Measurements from ENCODE around the gene SLC43A1.

SLC43A1 gene

DNA sequence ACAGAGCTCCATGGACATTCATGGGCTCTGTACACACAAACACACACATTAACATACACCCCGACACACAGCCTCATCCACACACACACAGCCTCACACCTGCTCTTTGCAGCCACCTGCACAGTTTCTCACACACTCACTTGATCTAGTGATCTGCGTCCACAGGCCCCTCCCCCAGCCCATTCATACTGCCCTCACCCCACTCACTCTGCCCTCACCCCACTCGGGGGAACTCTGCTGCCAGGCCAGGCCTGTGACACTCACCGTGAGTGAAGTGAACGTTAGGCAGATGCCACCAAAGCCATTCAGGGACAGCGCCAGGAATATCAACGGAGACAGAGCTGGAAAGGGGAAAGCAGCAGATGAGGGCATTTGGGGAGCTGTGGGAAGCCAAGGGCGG is 15.0 kb downstream of the SLC43A1 start:
- Histone ChIP-seq H3K27ac (ENCODE audit: low read depth, low read length) (no peak overlapping the region), H3K27me3 (ENCODE audit: control insufficient read depth in 1 of 2, insufficient read depth in 2 of 2, low read length in 2 of 2) (no peaks in the 10 kb centered on the region), H3K9me3 (ENCODE audit: control insufficient read depth in 1 of 2, low read length in 2 of 2) (no peaks in the 10 kb centered on the region), H3K4me1 (ENCODE audit: control insufficient read depth in 1 of 2, insufficient read depth in 2 of 2, low read length in 2 of 2) (peaks cover 41 to 45% of the 10 kb centered on the region in 2 donors), H3K9ac (ENCODE audit: low read depth in 1 of 2, low read length in 2 of 2) (peak overlapping the region in 1 of 2 donors; percentile 53), H3K4me3 (ENCODE audit: low read depth in 1 of 2, low read length in 2 of 2) (no peak overlapping the region), H3K36me3 (ENCODE audit: control insufficient read depth in 1 of 2, insufficient read depth in 2 of 2, low read length in 2 of 2) (peaks cover 4 to 13% of the 10 kb centered on the region in 2 donors)

DNA sequence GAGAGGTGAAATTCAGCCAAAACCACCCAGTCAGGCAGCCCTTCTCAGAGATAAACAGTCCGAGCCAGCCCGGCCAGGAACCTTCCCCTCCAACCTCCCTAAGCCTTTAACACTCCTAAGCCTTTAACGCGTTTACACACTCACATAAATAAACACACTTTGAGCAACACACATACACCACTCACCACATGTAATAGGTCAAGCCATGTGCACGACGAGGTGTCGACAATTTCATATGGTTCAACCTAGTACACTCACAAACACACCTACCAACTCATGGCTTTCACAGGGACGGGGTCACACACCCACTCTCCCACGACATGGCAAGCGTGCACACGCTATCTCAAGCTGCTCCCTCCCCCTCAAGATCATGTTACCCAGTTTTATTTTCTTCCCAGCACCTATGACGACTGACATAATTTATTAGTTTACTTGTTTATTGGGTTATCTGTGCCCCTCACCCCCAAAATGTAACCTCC is 15.5 kb downstream of the SLC43A1 start:
- Histone ChIP-seq H3K36me3 (ENCODE audit: control insufficient read depth in 1 of 2, insufficient read depth in 2 of 2, low read length in 2 of 2) (peaks cover 4 to 12% of the 10 kb centered on the region in 2 donors), H3K4me1 (ENCODE audit: control insufficient read depth in 1 of 2, insufficient read depth in 2 of 2, low read length in 2 of 2) (peaks cover 41 to 45% of the 10 kb centered on the region in 2 donors), H3K27me3 (ENCODE audit: control insufficient read depth in 1 of 2, insufficient read depth in 2 of 2, low read length in 2 of 2) (no peaks in the 10 kb centered on the region), H3K9me3 (ENCODE audit: control insufficient read depth in 1 of 2, low read length in 2 of 2) (no peaks in the 10 kb centered on the region), H3K4me3 (ENCODE audit: low read depth in 1 of 2, low read length in 2 of 2) (peak overlapping the region; percentile 42 to 58), H3K27ac (ENCODE audit: low read depth, low read length) (no peak overlapping the region), H3K9ac (ENCODE audit: low read depth in 1 of 2, low read length in 2 of 2) (peak overlapping the region; percentile 40 to 53)

DNA sequence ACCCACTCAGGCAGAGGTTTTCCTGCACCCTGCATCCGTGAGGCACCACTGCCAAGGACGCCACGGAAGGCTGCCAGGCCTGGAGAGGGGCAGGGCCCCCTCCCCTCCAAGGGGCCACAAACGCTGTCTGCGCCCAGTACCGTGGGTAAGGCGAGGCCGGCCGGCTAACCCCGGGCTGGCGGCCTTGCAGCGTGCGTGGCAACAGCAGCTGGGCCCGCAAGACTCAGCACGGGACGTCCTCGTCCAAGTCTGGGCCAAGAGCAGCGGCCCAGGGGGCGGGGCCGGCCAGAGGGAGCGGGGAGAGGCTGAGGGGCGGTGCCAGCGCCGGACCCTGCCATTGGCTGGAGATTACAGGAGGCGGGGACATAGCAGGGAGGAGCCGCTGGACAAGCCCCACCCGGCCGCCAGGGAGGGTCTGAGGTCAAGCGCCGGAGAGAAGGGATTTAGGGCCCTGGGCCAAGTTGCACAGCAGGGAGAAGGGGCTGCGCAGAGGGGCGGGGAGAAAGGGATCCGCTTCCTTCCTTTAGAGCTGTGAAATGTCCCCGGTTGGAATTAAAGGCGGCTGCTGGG is 16.0 kb downstream of the SLC43A1 start:
- H3K27ac ChIP-seq (ENCODE audit: low read depth, low read length) = peak overlapping the region; percentile 77
- H3K9ac ChIP-seq (ENCODE audit: low read depth in 1 of 2, low read length in 2 of 2) = peak overlapping the region; percentile 51 to 53
- no peaks in the 10 kb centered on the region for H3K27me3 ChIP-seq (ENCODE audit: control insufficient read depth in 1 of 2, insufficient read depth in 2 of 2, low read length in 2 of 2)
- H3K36me3 ChIP-seq (ENCODE audit: control insufficient read depth in 1 of 2, insufficient read depth in 2 of 2, low read length in 2 of 2) = peaks cover 4 to 10% of the 10 kb centered on the region in 2 donors
- peaks cover 41 to 45% of the 10 kb centered on the region in 2 donors for H3K4me1 ChIP-seq (ENCODE audit: control insufficient read depth in 1 of 2, insufficient read depth in 2 of 2, low read length in 2 of 2)
- H3K4me3 ChIP-seq (ENCODE audit: low read depth in 1 of 2, low read length in 2 of 2) = peak overlapping the region; percentile 54 to 58
- no peaks in the 10 kb centered on the region for H3K9me3 ChIP-seq (ENCODE audit: control insufficient read depth in 1 of 2, low read length in 2 of 2)

DNA sequence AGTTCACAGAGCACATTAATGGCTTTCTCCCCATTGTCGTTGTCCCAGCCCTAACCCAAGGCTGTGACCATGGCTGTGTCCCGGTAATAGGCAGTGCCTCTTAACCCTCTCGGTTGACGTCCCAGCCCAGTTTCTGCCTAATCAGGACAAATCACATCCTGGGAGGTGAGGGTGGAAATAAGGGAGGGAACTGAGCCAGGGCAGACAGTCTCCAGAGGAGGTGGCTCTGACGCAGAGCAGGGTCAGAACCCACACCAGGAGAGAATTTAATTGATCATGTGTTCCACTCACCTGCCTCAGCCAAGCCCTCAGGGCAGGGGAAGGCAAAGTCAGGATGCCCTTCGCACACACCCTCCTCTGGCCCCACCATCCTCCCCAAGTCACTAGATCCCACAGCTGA is 17.0 kb downstream of the SLC43A1 start:
- Histone ChIP-seq H3K36me3 (ENCODE audit: control insufficient read depth in 1 of 2, insufficient read depth in 2 of 2, low read length in 2 of 2) (peaks cover 4 to 10% of the 10 kb centered on the region in 2 donors), H3K27ac (ENCODE audit: low read depth, low read length) (peak overlapping the region; percentile 5), H3K4me3 (ENCODE audit: low read depth in 1 of 2, low read length in 2 of 2) (no peak overlapping the region), H3K27me3 (ENCODE audit: control insufficient read depth in 1 of 2, insufficient read depth in 2 of 2, low read length in 2 of 2) (no peaks in the 10 kb centered on the region), H3K4me1 (ENCODE audit: control insufficient read depth in 1 of 2, insufficient read depth in 2 of 2, low read length in 2 of 2) (peaks cover 41 to 45% of the 10 kb centered on the region in 2 donors), H3K9ac (ENCODE audit: low read depth in 1 of 2, low read length in 2 of 2) (peak overlapping the region; percentile 7 to 26), H3K9me3 (ENCODE audit: control insufficient read depth in 1 of 2, low read length in 2 of 2) (no peaks in the 10 kb centered on the region)

GRCh38 chr11:57497303-57498247 is 17.9 kb downstream of the SLC43A1 start:
- Histone ChIP-seq H3K4me3 (ENCODE audit: low read depth in 1 of 2, low read length in 2 of 2) (no peak overlapping the region), H3K27ac (ENCODE audit: low read depth, low read length) (peak overlapping the region; percentile 45), H3K4me1 (ENCODE audit: control insufficient read depth in 1 of 2, insufficient read depth in 2 of 2, low read length in 2 of 2) (peaks cover 41 to 45% of the 10 kb centered on the region in 2 donors), H3K9ac (ENCODE audit: low read depth in 1 of 2, low read length in 2 of 2) (peak overlapping the region in 1 of 2 donors; percentile 26), H3K9me3 (ENCODE audit: control insufficient read depth in 1 of 2, low read length in 2 of 2) (no peaks in the 10 kb centered on the region), H3K36me3 (ENCODE audit: control insufficient read depth in 1 of 2, insufficient read depth in 2 of 2, low read length in 2 of 2) (peaks cover 4 to 10% of the 10 kb centered on the region in 2 donors), H3K27me3 (ENCODE audit: control insufficient read depth in 1 of 2, insufficient read depth in 2 of 2, low read length in 2 of 2) (no peaks in the 10 kb centered on the region)

- no peak overlapping the region for H3K9ac ChIP-seq (ENCODE audit: low read depth in 1 of 2, low read length in 2 of 2)
- peaks cover 4 to 10% of the 10 kb centered on the region in 2 donors for H3K36me3 ChIP-seq (ENCODE audit: control insufficient read depth in 1 of 2, insufficient read depth in 2 of 2, low read length in 2 of 2)
- no peaks in the 10 kb centered on the region for H3K9me3 ChIP-seq (ENCODE audit: control insufficient read depth in 1 of 2, low read length in 2 of 2)
- peaks cover 36 to 37% of the 10 kb centered on the region in 2 donors for H3K4me1 ChIP-seq (ENCODE audit: control insufficient read depth in 1 of 2, insufficient read depth in 2 of 2, low read length in 2 of 2)
- no peak overlapping the region for H3K27ac ChIP-seq (ENCODE audit: low read depth, low read length)
- no peak overlapping the region for H3K4me3 ChIP-seq (ENCODE audit: low read depth in 1 of 2, low read length in 2 of 2)
- no peaks in the 10 kb centered on the region for H3K27me3 ChIP-seq (ENCODE audit: control insufficient read depth in 1 of 2, insufficient read depth in 2 of 2, low read length in 2 of 2)
Measured at GRCh38 chr11:57496109-57496820, 19.2 kb downstream of the SLC43A1 start.

GRCh38 chr11:57493507-57494503 is 21.7 kb downstream of the SLC43A1 start:
- no peak overlapping the region for H3K4me3 ChIP-seq (ENCODE audit: low read depth in 1 of 2, low read length in 2 of 2)
- peaks cover 24 to 26% of the 10 kb centered on the region in 2 donors for H3K4me1 ChIP-seq (ENCODE audit: control insufficient read depth in 1 of 2, insufficient read depth in 2 of 2, low read length in 2 of 2)
- H3K9ac ChIP-seq (ENCODE audit: low read depth in 1 of 2, low read length in 2 of 2) = no peak overlapping the region
- H3K36me3 ChIP-seq (ENCODE audit: control insufficient read depth in 1 of 2, insufficient read depth in 2 of 2, low read length in 2 of 2) = peaks cover 4 to 24% of the 10 kb centered on the region in 2 donors
- no peak overlapping the region for H3K27ac ChIP-seq (ENCODE audit: low read depth, low read length)
- no peaks in the 10 kb centered on the region for H3K9me3 ChIP-seq (ENCODE audit: control insufficient read depth in 1 of 2, low read length in 2 of 2)
- H3K27me3 ChIP-seq (ENCODE audit: control insufficient read depth in 1 of 2, insufficient read depth in 2 of 2, low read length in 2 of 2) = no peaks in the 10 kb centered on the region

DNA sequence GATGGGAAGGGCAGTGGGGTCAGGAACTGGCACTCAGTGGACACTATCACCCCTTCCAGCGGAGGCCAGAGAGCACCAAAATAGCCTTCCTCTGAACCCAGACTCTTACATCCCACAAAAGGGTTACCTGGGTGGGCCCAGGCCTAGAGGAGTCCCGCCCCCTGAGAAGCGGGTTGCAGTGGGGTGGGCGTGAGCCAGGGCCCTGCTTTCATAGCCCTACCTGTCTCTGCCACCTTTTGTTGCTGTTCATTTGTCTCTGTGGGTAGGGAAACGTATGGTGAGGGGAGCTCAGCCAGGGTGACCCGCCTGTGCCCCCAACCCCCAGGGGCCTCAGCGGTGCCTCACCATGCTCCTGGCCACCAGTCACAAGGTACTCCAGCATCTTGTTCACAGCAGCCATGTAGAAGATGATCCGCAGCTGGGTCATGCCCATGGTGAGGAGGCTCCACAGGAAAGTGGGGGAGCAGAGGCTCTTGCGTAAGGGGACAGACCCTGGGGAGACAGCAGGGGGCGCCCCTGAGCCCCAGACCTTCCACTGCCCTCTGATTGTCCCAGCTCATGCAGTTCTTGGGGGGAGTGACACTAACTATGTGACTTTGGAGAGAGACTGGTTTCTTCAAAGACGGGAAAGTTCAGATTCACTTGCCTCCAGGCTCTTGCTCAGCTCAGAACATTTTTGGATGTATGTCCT is 24.0 kb downstream of the SLC43A1 start:
- Histone ChIP-seq H3K36me3 (ENCODE audit: control insufficient read depth in 1 of 2, insufficient read depth in 2 of 2, low read length in 2 of 2) (peaks cover 3 to 44% of the 10 kb centered on the region in 2 donors), H3K4me3 (ENCODE audit: low read depth in 1 of 2, low read length in 2 of 2) (no peak overlapping the region)

More for the DNA sequence above, 24.0 kb downstream of the SLC43A1 start:
- Histone ChIP-seq H3K27me3 (ENCODE audit: control insufficient read depth in 1 of 2, insufficient read depth in 2 of 2, low read length in 2 of 2) (no peaks in the 10 kb centered on the region), H3K9me3 (ENCODE audit: control insufficient read depth in 1 of 2, low read length in 2 of 2) (no peaks in the 10 kb centered on the region), H3K9ac (ENCODE audit: low read depth in 1 of 2, low read length in 2 of 2) (no peak overlapping the region), H3K4me1 (ENCODE audit: control insufficient read depth in 1 of 2, insufficient read depth in 2 of 2, low read length in 2 of 2) (peaks cover 1 to 3% of the 10 kb centered on the region in 2 donors), H3K27ac (ENCODE audit: low read depth, low read length) (no peak overlapping the region)
